Caco-2 (cell line): ENCODE measurements around the gene FRAS1. TPM values are rescaled to one million over a fixed set of nuclear protein-coding genes. Genes with fewer than 3 reads are reported as not detected.

Source experiments
- BruUV-seq: library from RNA; stranded (reverse); fragments of 400-500 nt; replicated peaks from 2 replicates; lab custom pipeline; 2021; lab: Mats Ljungman, UMichigan
- CTCF ChIA-PET: fragments of 300-600 bp; sonication (Branson Sonifier 250); formaldehyde crosslinking; loops from one replicate; lab custom pipeline; 2022; ENCODE audit warnings: antibody characterized with exemption; lab: Charles Lee
- POLR2A ChIA-PET: fragments of 300-600 bp; sonication (Branson Sonifier 250); formaldehyde crosslinking; loops from one replicate; lab custom pipeline; 2022; ENCODE audit warnings: antibody characterized with exemption; lab: Charles Lee
- DNase-seq, 2 experiments: peaks; one replicate each; pipeline versions ENCODE4 v3.0.0 to v3.0.0-alpha.2; 2020 to 2022
- H3K27me3 ChIP-seq: replicated peaks from 2 replicates; pipeline ENCODE4 v1.6.0; 2011; ENCODE audit warnings: low read length; ENCODE audit not compliant: control insufficient read depth, insufficient read depth
- H3K36me3 ChIP-seq: 2 replicates; pipeline ENCODE4 v1.5.1; 2011; ENCODE audit warnings: low read length; ENCODE audit not compliant: control insufficient read depth, insufficient read depth
- H3K4me1 ChIP-seq: fragments of 250-450 bp; sonication (Bioruptor Pico); 2 replicates; pipeline ENCODE4 v1.5.1; 2020; ENCODE audit warnings: mild to moderate bottlenecking
- H3K4me3 ChIP-seq: 2 replicates; pipeline ENCODE4 v1.5.1; 2011; ENCODE audit warnings: low read depth, mild to moderate bottlenecking, control low read depth, low read length
- H3K9me3 ChIP-seq: fragments of 250-450 bp; sonication (Bioruptor Pico); 2 replicates; pipeline ENCODE4 v1.5.1; 2020; ENCODE audit warnings: mild to moderate bottlenecking, moderate library complexity
- H3K27ac Mint-ChIP-seq: one replicate; pipeline ENCODE4 v1.8.0; 2022; ENCODE audit warnings: mixed read lengths; ENCODE audit not compliant: unreplicated experiment
- H3K27me3 Mint-ChIP-seq: one replicate; pipeline ENCODE4 v1.8.0; 2022; ENCODE audit warnings: mixed read lengths; ENCODE audit not compliant: insufficient read depth, unreplicated experiment
- H3K36me3 Mint-ChIP-seq: one replicate; pipeline ENCODE4 v1.8.0; 2022; ENCODE audit warnings: mild to moderate bottlenecking, mixed read lengths; ENCODE audit not compliant: insufficient read depth, unreplicated experiment
- H3K4me1 Mint-ChIP-seq: one replicate; pipeline ENCODE4 v1.8.0; 2022; ENCODE audit warnings: low read depth, mixed read lengths; ENCODE audit not compliant: unreplicated experiment
- H3K4me3 Mint-ChIP-seq: one replicate; pipeline ENCODE4 v1.8.0; 2022; ENCODE audit warnings: mild to moderate bottlenecking, moderate library complexity, mixed read lengths; ENCODE audit not compliant: unreplicated experiment
- H3K9me3 Mint-ChIP-seq: one replicate; pipeline ENCODE4 v1.8.0; 2022; ENCODE audit warnings: mixed read lengths; ENCODE audit not compliant: unreplicated experiment
- CTCF ChIP-seq, 2 experiments: fragments of 200-600 bp in 1 of 2; IDR thresholded peaks; 1 replicate in 1 of 2; 2 replicates in 1 of 2; pipeline versions ENCODE4 v1.5.1 to v1.8.0; 2011 to 2022; ENCODE audit warnings: antibody characterized with exemption in 1 of 2, control low read depth in 1 of 2, inconsistent platforms in 1 of 2, low read depth in 1 of 2, low read length in 1 of 2, mild to moderate bottlenecking in 1 of 2, moderate library complexity in 1 of 2; ENCODE audit not compliant: insufficient read depth in 1 of 2, severe bottlenecking in 1 of 2, unreplicated experiment in 1 of 2
- intact Hi-C: fragments of 100-400 bp; cut with micrococcal nuclease; formaldehyde crosslinking; loops from one replicate; pipeline ENCODE4 v1.10.0; 2022; ENCODE audit not compliant: unreplicated experiment
- total RNA-seq: library from RNA; stranded (reverse); gene quantifications from 2 replicates; pipeline ENCODE4 v1.2.3, GENCODE V29; 2022

FRAS1 gene
- total RNA-seq, 1 experiment from 2014 or later, result 40.8 TPM

GRCh38 chr4:78377555-78377954, 320.4 kb downstream of the FRAS1 start:
- H3K27ac Mint-ChIP-seq, result no peak overlapping the region
- TF ChIP-seq CTCF (IDR thresholded peaks at IDR 0.05; ENCODE audit: insufficient read depth in 1 of 2, low read depth in 1 of 2, low read length in 1 of 2, severe bottlenecking in 1 of 2, unreplicated experiment in 1 of 2), result no peak
- Histone ChIP-seq H3K9me3 (no peaks in the 10 kb centered on the region), H3K27me3 (no peaks in the 10 kb centered on the region), H3K4me1 (peaks cover 12% of the 10 kb centered on the region; the same call in 1 of the 2 replicates), H3K4me3 (no peak overlapping the region), H3K36me3 (no peaks in the 10 kb centered on the region)
- no peak for DNase-seq
- CTCF ChIA-PET, result no interaction called here
- H3K9me3 Mint-ChIP-seq, result no peaks in the 10 kb centered on the region
- H3K4me1 Mint-ChIP-seq, result peaks cover 14% of the 10 kb centered on the region
- BruUV-seq, result no TSS peak
- POLR2A ChIA-PET, result no interaction called here
- intact Hi-C loops, result no loop called here
- H3K36me3 Mint-ChIP-seq, result peaks cover 8% of the 10 kb centered on the region
- H3K27me3 Mint-ChIP-seq, result no peaks in the 10 kb centered on the region
- no peak overlapping the region for H3K4me3 Mint-ChIP-seq

- Histone ChIP-seq H3K27me3 (no peaks in the 10 kb centered on the region), H3K9me3 (no peaks in the 10 kb centered on the region), H3K4me1 (peaks cover 12% of the 10 kb centered on the region; the same call in 1 of the 2 replicates), H3K4me3 (no peak overlapping the region), H3K36me3 (no peaks in the 10 kb centered on the region)
- no peak for DNase-seq
- Mint-ChIP-seq H3K9me3 (no peaks in the 10 kb centered on the region), H3K36me3 (peaks cover 13% of the 10 kb centered on the region), H3K4me3 (no peak overlapping the region), H3K27me3 (no peaks in the 10 kb centered on the region), H3K27ac (no peak overlapping the region), H3K4me1 (peaks cover 14% of the 10 kb centered on the region)
- TF ChIP-seq CTCF (IDR thresholded peaks at IDR 0.05; ENCODE audit: insufficient read depth in 1 of 2, low read depth in 1 of 2, low read length in 1 of 2, severe bottlenecking in 1 of 2, unreplicated experiment in 1 of 2), result no peak
- intact Hi-C loops, result no loop called here
- ChIA-PET CTCF (no interaction called here), POLR2A (no interaction called here)
- BruUV-seq, result no TSS peak
Observed at GRCh38 chr4:78379040-78379439, 321.9 kb downstream of the FRAS1 start.

- intact Hi-C loops, result no loop called here
- DNase-seq, result no peak
- no peaks in the 10 kb centered on the region for H3K9me3 Mint-ChIP-seq
- ChIA-PET CTCF (no interaction called here), POLR2A (no interaction called here)
- no peaks in the 10 kb centered on the region for H3K27me3 Mint-ChIP-seq
- H3K27ac Mint-ChIP-seq, result no peak overlapping the region
- no peak for TF ChIP-seq CTCF (IDR thresholded peaks at IDR 0.05; ENCODE audit: insufficient read depth in 1 of 2, low read depth in 1 of 2, low read length in 1 of 2, severe bottlenecking in 1 of 2, unreplicated experiment in 1 of 2)
- H3K4me1 ChIP-seq, result peaks cover 12% of the 10 kb centered on the region; the same call in 1 of the 2 replicates
- no peaks in the 10 kb centered on the region for H3K9me3 ChIP-seq
- no peaks in the 10 kb centered on the region for H3K27me3 ChIP-seq
- H3K4me1 Mint-ChIP-seq, result peaks cover 14% of the 10 kb centered on the region
- no TSS peak for BruUV-seq
- H3K36me3 ChIP-seq, result no peaks in the 10 kb centered on the region
- H3K4me3 ChIP-seq, result no peak overlapping the region
- peaks cover 17% of the 10 kb centered on the region for H3K36me3 Mint-ChIP-seq
- H3K4me3 Mint-ChIP-seq, result no peak overlapping the region
Observed at GRCh38 chr4:78379991-78380729, 323.0 kb downstream of the FRAS1 start.
